OCI-LY1 (cell line): Measurements from ENCODE around the gene MYO5B.

Experiments
- CTCF ChIP-seq: fragments of 200-600 bp; sonication (generic), shearing (Covaris generic); IDR thresholded peaks from 2 replicates; pipeline ENCODE4 v1.5.1; 2017; ENCODE audit warnings: mild to moderate bottlenecking, antibody characterized with exemption, low read length, moderate library complexity, mixed read lengths
- EZH2 ChIP-seq: fragments of 200-600 bp; sonication (generic), shearing (Covaris generic); IDR thresholded peaks from 2 replicates; pipeline ENCODE4 v1.8.0; 2017; ENCODE audit warnings: borderline replicate concordance, mixed run types, mild to moderate bottlenecking, antibody characterized with exemption, low read length, moderate library complexity, mixed read lengths

DNA sequence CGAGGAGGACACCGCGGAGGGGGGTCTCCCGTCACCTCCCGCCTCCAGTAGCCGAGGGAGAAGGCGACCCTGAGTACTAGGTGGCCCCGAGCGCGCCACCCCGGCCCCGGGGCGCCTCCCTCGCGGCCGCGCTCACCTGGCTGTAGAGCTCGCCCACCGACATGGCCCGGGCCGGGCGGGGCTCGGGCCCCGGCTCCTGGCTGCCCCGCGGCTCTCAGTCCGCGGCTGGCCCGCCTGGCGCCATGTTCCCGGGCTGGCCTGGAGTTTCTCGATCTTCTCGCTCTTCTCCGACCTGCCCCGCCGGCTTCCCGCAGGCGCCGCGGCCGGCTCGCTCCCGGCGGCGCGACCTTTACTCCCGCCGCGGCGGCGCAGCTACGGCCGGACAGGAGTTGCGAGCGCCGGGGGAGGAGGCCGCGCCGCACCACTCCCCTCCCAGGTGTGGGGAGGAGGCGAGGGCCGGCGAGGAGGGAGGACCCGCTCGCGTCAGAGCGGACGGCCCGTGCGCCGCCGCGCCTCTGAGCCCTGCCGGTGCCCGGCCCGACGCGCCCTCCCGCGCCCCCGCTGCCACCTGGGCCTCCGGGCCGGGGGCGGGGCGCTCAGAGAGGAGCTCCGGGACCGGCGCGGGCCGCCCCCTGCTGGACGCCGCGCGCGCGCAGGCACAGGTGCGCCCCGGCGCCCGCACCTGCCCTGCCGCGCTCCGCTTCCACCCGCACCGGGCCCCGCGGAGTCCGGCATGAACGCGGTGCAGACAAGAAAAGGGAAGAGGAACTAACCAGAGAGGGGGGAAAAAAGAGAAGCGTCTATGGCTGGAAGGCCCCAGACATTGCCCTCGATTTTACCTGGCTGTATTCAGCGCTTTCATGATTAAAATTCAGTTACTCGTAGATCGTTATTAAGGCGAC lies at the start of gene MYO5B:
- TF ChIP-seq CTCF (peak; percentile 21; the same call in 1 of the 2 replicates), EZH2 (no peak)
